A549 (cell line): ENCODE data around the gene KLHL2. TPM values are rescaled to one million over a fixed set of nuclear protein-coding genes. Genes with fewer than 3 reads are reported as not detected.
A peak's percentile ranks its signal among the peaks of the same experiment; 100 is the strongest.
"Not testable (repeated sequence)": the region's sequence is repeated elsewhere in the genome, so short reads cannot be mapped to it uniquely, and the experiment has no call there.

ENCODE experiments used
- ATAC-seq, 2 experiments: fragments of 200-7000 bp in 1 of 2; fragments of >200 bp in 1 of 2; cut with Nextera tagmentation in 1 of 2; cut with Tn5 transposase in 1 of 2; 3 replicates each; pipeline versions ENCODE4 v1.8.0 to v1.9.1; 2018 to 2020; ENCODE audit warnings: mild to moderate bottlenecking in 1 of 2, moderate library complexity in 1 of 2
- CTCF ChIA-PET: fragments of 300-600 bp; sonication (Branson Sonifier 250); formaldehyde crosslinking; extraction: SDS; loops from one replicate; lab custom pipeline; 2021; ENCODE audit warnings: antibody characterized with exemption, inconsistent platforms; lab: Yijun Ruan, JAX
- POLR2A ChIA-PET: fragments of 350-600 bp; formaldehyde crosslinking; extraction: SDS; loops from one replicate; lab custom pipeline; 2021; ENCODE audit warnings: antibody characterized with exemption, inconsistent platforms; lab: Yijun Ruan, JAX
- DNase-seq, 2 experiments: peaks; one replicate each; pipeline versions ENCODE4 v3.0.0 to v3.0.0-alpha.2; 2011 to 2016; ENCODE audit warnings: low read depth in 1 of 2, low spot score in 1 of 2
- FAIRE-seq: peaks from 2 replicates; lab custom pipeline; 2011; peaks lifted over from hg19 to GRCh38; lab: Jason Lieb, UNC
- H3K27ac ChIP-seq, 2 experiments: fragments of >200 bp; sonication (Bioruptor Twin); formaldehyde crosslinking; 3 replicates each; pipeline ENCODE4 v1.5.1; 2016 to 2017
- H3K4me1 ChIP-seq: fragments of >200 bp; sonication (Bioruptor Twin); formaldehyde crosslinking; 3 replicates; pipeline ENCODE4 v1.6.1; 2016
- H3K4me2 ChIP-seq: fragments of >200 bp; sonication (Bioruptor Twin); formaldehyde crosslinking; 3 replicates; pipeline ENCODE4 v1.6.1; 2016
- H3K4me3 ChIP-seq: fragments of >200 bp; sonication (Bioruptor Twin); formaldehyde crosslinking; 3 replicates; pipeline ENCODE4 v1.5.1; 2016
- H3K9me3 ChIP-seq: fragments of >200 bp; sonication (Bioruptor Twin); formaldehyde crosslinking; 3 replicates; pipeline ENCODE4 v1.6.1; 2016
- BHLHE40 ChIP-seq: IDR thresholded peaks from 2 replicates; pipeline ENCODE4 v1.6.1; 2012; ENCODE audit warnings: low read depth, low read length, inconsistent platforms
- CBX2 ChIP-seq: fragments of 200-600 bp; sonication (generic); IDR thresholded peaks from 2 replicates; pipeline ENCODE4 v1.6.1; 2016; ENCODE audit warnings: low read depth, mild to moderate bottlenecking, borderline replicate concordance
- CEBPB ChIP-seq, 2 experiments: fragments of >200 bp in 1 of 2; sonication (Bioruptor Twin) in 1 of 2; formaldehyde crosslinking in 1 of 2; IDR thresholded peaks; 2 replicates each; pipeline ENCODE4 v1.6.1; 2012 to 2016
- CHD2 ChIP-seq: fragments of 150-350 bp; IDR thresholded peaks from 2 replicates; pipeline ENCODE4 v1.6.1; 2014; ENCODE audit warnings: low read length; ENCODE audit not compliant: partially characterized antibody
- EHF ChIP-seq: fragments of 250-450 bp; sonication (Bioruptor Pico); IDR thresholded peaks from 2 replicates; pipeline ENCODE4 v1.5.0; 2020; ENCODE audit warnings: mild to moderate bottlenecking
- ESRRA ChIP-seq: fragments of 150-350 bp; IDR thresholded peaks from 2 replicates; pipeline ENCODE4 v1.6.1; 2014; ENCODE audit warnings: mild to moderate bottlenecking, low read length, borderline replicate concordance
- FOSL2 ChIP-seq, 2 experiments: fragments of 450-650 bp in 1 of 2; fragments of >200 bp in 1 of 2; sonication (Bioruptor Twin) in 1 of 2; formaldehyde crosslinking; IDR thresholded peaks; 2 replicates each; pipeline versions ENCODE4 v1.5.0 to v1.6.1; 2016 to 2020; ENCODE audit warnings: mild to moderate bottlenecking in 1 of 2, moderate library complexity in 1 of 2
- FOXS1 ChIP-seq: fragments of 250-450 bp; sonication (Bioruptor Pico); IDR thresholded peaks from 2 replicates; pipeline ENCODE4 v1.5.0; 2020; ENCODE audit warnings: mild to moderate bottlenecking, moderate library complexity
- GATA3 ChIP-seq: IDR thresholded peaks from 2 replicates; pipeline ENCODE4 v1.6.1; 2012; ENCODE audit warnings: borderline replicate concordance
- HEYL ChIP-seq: fragments of 250-450 bp; sonication (Bioruptor Pico); IDR thresholded peaks from 2 replicates; pipeline ENCODE4 v1.8.0; 2021; ENCODE audit warnings: mild to moderate bottlenecking, moderate library complexity
- HOXB5 ChIP-seq: fragments of 250-450 bp; sonication (Bioruptor Pico); IDR thresholded peaks from 2 replicates; pipeline ENCODE4 v1.5.0; 2020; ENCODE audit warnings: mild to moderate bottlenecking, moderate library complexity
- JUN ChIP-seq, 2 experiments: fragments of >200 bp; sonication (Bioruptor Twin); formaldehyde crosslinking; IDR thresholded peaks; 2 replicates in 1 of 2; 3 replicates in 1 of 2; pipeline ENCODE4 v1.6.1; 2016 to 2017
- JUNB ChIP-seq: fragments of >200 bp; sonication (Bioruptor Twin); formaldehyde crosslinking; IDR thresholded peaks from 2 replicates; pipeline ENCODE4 v1.6.1; 2016
- KDM1A ChIP-seq: fragments of 200-600 bp; sonication (generic); IDR thresholded peaks from 2 replicates; pipeline ENCODE4 v1.6.1; 2016; ENCODE audit warnings: low read depth, mild to moderate bottlenecking
- KDM5A ChIP-seq: fragments of 200-600 bp; sonication (generic); IDR thresholded peaks from 2 replicates; pipeline ENCODE4 v1.6.1; 2016; ENCODE audit warnings: antibody characterized with exemption, mild to moderate bottlenecking
- NFE2L2 ChIP-seq: fragments of 150-350 bp; conservative IDR thresholded peaks from 2 replicates; pipeline ENCODE4 v1.6.1; 2014; ENCODE audit warnings: low read length
- NPAS2 ChIP-seq: fragments of 250-450 bp; sonication (Bioruptor Pico); IDR thresholded peaks from 2 replicates; pipeline ENCODE4 v1.8.0; 2022; ENCODE audit warnings: mild to moderate bottlenecking, moderate library complexity, borderline replicate concordance
- POLR2A ChIP-seq: IDR thresholded peaks from 2 replicates; pipeline ENCODE4 v1.6.1; 2012; ENCODE audit warnings: mild to moderate bottlenecking, low read length
- RAD21 ChIP-seq, 2 experiments: fragments of >200 bp in 1 of 2; sonication (Bioruptor Twin) in 1 of 2; formaldehyde crosslinking in 1 of 2; IDR thresholded peaks in 1 of 2; conservative IDR thresholded peaks in 1 of 2; 2 replicates in 1 of 2; 3 replicates in 1 of 2; pipeline ENCODE4 v1.6.1; 2012 to 2018; ENCODE audit warnings: inconsistent platforms in 1 of 2
- RNF2 ChIP-seq: fragments of 200-600 bp; sonication (generic); IDR thresholded peaks from 2 replicates; pipeline ENCODE4 v1.6.1; 2016; ENCODE audit warnings: low read depth, mild to moderate bottlenecking, antibody characterized with exemption, moderate library complexity, borderline replicate concordance
- SMC3 ChIP-seq: fragments of >200 bp; sonication (Bioruptor Twin); formaldehyde crosslinking; IDR thresholded peaks from 3 replicates; pipeline ENCODE4 v1.6.1; 2018; ENCODE audit warnings: inconsistent platforms
- TFCP2L1 ChIP-seq: fragments of 250-450 bp; sonication (Bioruptor Pico); IDR thresholded peaks from 2 replicates; pipeline ENCODE4 v1.5.0; 2021; ENCODE audit warnings: mild to moderate bottlenecking
- ZC3H11A ChIP-seq: fragments of 450-650 bp; IDR thresholded peaks from 2 replicates; pipeline ENCODE4 v1.6.1; 2014; ENCODE audit warnings: antibody characterized with exemption, mild to moderate bottlenecking
- ZNF302 ChIP-seq: fragments of 250-450 bp; sonication (Bioruptor Pico); IDR thresholded peaks from 2 replicates; pipeline ENCODE4 v1.9.0; 2021; ENCODE audit warnings: inconsistent platforms, mild to moderate bottlenecking, moderate library complexity
- WGBS: methylation state at CpG from one replicate; pipeline ENCODE4 v1.1.6; 2017; ENCODE audit errors: missing lambda C conversion rate; 5-methylcytosine and 5-hydroxymethylcytosine counted together
- polyA plus RNA-seq, 4 experiments: library from polyadenylated mRNA; depleted of rRNA in 3 of 4; stranded (reverse); fragments of >200 nt; fragmentation: RNase III in 1 of 4; extraction: RNeasy Plus Mini Kit Qiagen cat#74134 plus additional on column Dnase treatment in 1 of 4; gene quantifications; 2 replicates in 3 of 4; 3 replicates in 1 of 4; pipeline ENCODE4 v1.2.3, GENCODE V29; 2011 to 2017
- TF ChIP-seq, protein P1 (sequence below): fragments of >200 bp; sonication (Bioruptor Twin); formaldehyde crosslinking; IDR thresholded peaks from 2 replicates; pipeline ENCODE4 v1.6.1; 2016
- TF ChIP-seq, protein P2 (sequence below): fragments of >200 bp; sonication (Bioruptor Twin); formaldehyde crosslinking; IDR thresholded peaks from 3 replicates; pipeline ENCODE4 v1.6.1; 2016
- TF ChIP-seq, protein P3 (sequence below): fragments of 150-350 bp; IDR thresholded peaks from 2 replicates; pipeline ENCODE4 v1.6.1; 2014; ENCODE audit warnings: low read depth, mild to moderate bottlenecking, low read length
- TF ChIP-seq, protein P4 (sequence below): fragments of >200 bp; sonication (Bioruptor Twin); formaldehyde crosslinking; IDR thresholded peaks from 3 replicates; pipeline ENCODE4 v1.5.1; 2016

The KLHL2 gene
- polyA plus RNA-seq, 2 of the 4 experiments (the other 2 are of a cell fraction) = 13.6 to 21.6 TPM

DNA sequence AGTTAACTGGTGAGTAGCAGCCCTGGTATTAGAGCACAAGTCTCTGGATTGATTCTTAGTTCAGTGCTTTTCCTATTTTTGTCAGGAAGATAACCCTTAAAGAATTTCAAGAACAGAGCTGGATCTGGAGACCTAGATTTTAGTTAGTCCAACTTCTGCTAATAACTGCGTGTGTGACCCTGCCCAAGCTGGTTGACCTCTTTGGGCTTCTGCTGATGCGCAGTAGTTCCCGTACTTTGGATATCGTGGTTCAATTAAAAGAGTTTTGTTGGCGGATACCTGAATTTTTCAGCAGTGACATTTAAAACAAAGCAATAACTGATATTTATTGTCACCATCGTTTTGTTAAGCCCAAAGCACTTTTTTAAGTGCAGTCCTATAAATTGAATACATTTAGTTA lies 129.4 kb downstream of the KLHL2 start:
- Histone ChIP-seq H3K27ac (no peak overlapping the region), H3K4me2 (no peak overlapping the region), H3K4me3 (no peak overlapping the region)
- ATAC-seq = no peak
- POLR2A ChIA-PET = no interaction called here
- TF ChIP-seq, protein P1, sequence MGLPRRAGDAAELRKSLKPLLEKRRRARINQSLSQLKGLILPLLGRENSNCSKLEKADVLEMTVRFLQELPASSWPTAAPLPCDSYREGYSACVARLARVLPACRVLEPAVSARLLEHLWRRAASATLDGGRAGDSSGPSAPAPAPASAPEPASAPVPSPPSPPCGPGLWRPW = no peak
- TF ChIP-seq ESRRA = no peak
- TF ChIP-seq JUNB = no peak
- no peak for TF ChIP-seq JUN (IDR thresholded peaks at IDR 0.05)
- no peak for TF ChIP-seq RNF2
- TF ChIP-seq HEYL (CRISPR knock-in tag) = no peak
- TF ChIP-seq KDM5A = no peak
- no peak for TF ChIP-seq CEBPB (IDR thresholded peaks at IDR 0.05)
- TF ChIP-seq CBX2 = no peak
- TF ChIP-seq, all 56 proteins: peak for 0
- Histone ChIP-seq H3K9me3 (no peaks in the 10 kb centered on the region), H3K4me1 (no peaks in the 10 kb centered on the region)
- no peak for DNase-seq
- CTCF ChIA-PET = interaction anchor here (0.7 kb wide), 1 partner anchor 19 kb away, joined by 3 read pairs; no protein-coding TSS in a partner anchor
- no peak for FAIRE-seq
- 90% methylated on average over 6 of the region's 6 CpGs for WGBS

DNA sequence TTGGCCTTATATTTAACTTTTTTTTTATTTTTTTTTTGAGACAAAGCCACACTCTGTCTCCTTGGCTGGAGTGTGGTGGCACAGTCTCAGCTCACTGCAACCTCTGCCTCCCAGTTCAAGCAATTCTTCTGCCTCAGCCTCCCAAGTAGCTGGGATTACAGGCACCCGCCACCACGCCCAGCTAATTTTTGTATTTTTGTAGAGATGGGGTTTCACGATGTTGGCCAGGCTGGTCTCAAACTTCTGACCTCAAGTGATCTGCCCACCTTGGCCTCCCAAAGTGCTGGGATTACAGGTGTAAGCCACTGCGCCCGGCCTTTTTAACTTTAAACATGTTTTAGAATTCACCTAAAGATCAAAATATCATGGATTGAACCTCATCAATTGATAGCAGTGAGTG lies 135.0 kb downstream of the KLHL2 start:
- FAIRE-seq, H3K4me1 ChIP-seq, H3K27ac ChIP-seq, ATAC-seq, H3K4me2 ChIP-seq, H3K4me3 ChIP-seq, H3K9me3 ChIP-seq, DNase-seq: not testable (repeated sequence)
- CTCF ChIA-PET = interaction anchor here (0.6 to 10.6 kb wide), 5 partner anchors 13 to 211 kb away, joined by 3 to 84 read pairs (median 3); no protein-coding TSS in a partner anchor
- WGBS = 100% methylated on average over 4 of the region's 5 CpGs
- POLR2A ChIA-PET = interaction anchor here (0.9 kb wide), 1 partner anchor 10 kb away, joined by 7 read pairs; no protein-coding TSS in a partner anchor

DNA sequence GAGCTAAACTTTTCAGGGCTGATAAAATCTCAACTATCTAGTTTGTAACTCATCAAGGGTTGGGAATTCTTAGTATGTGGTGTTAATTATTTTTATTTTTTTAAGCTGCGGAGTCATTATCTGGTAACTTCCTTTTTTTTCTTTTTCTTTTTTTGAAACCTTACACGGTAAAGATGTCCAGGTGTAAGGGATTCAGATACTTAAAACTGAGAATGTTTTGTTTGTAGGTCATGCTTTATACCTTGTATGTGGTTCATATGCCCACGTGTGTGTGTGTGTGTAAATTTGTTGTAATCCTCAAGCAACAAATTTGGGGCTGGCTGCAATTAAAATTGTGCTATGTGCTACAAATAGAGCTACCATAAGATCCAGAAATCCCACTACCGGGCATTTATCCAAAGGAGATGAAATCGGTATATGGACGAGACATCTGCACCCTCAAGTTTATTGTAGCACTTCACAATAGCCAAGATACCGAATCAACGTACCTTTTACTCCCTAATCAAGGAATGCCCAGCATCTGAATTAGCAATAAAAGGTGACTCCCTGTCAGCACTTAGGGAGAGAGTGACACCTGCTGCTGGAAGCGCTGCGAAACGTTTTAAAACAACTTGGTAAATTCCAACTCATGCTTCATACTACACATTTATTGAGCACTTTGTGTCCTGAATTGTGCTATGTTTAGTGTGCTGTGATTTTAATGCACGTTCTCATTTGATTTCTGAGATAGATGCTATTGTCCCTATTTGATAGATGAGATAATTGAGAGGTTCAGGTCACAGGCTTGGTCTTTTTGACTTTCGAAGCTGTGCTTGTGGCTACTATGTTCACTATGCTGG lies 136.2 kb downstream of the KLHL2 start:
- WGBS = 79% methylated on average over 13 of the region's 13 CpGs
- H3K4me3 ChIP-seq = no peak overlapping the region
- TF ChIP-seq ZNF302 (CRISPR knock-in tag) (no peak), TFCP2L1 (CRISPR knock-in tag) (no peak), BHLHE40 (no peak), NFE2L2 (no peak), FOXS1 (CRISPR knock-in tag) (no peak), SMC3 (peak; percentile 53), KDM1A (no peak), ZC3H11A (no peak), NPAS2 (CRISPR knock-in tag) (no peak), RAD21 (conservative IDR thresholded peaks at IDR 0.05 in 1 of 2, IDR thresholded peaks at IDR 0.05 in 1 of 2) (peak; percentile 53 to 55; a peak in 4 of 5 replicates), KDM5A (no peak), GATA3 (no peak), FOSL2 (IDR thresholded peaks at IDR 0.05) (no peak), FOSL2 (CRISPR knock-in tag; IDR thresholded peaks at IDR 0.05) (no peak), HOXB5 (CRISPR knock-in tag) (no peak), ESRRA (no peak), CHD2 (no peak), POLR2A (no peak), EHF (CRISPR knock-in tag) (no peak), JUN (IDR thresholded peaks at IDR 0.05) (no peak), HEYL (CRISPR knock-in tag) (no peak)
- TF ChIP-seq, protein P2, sequence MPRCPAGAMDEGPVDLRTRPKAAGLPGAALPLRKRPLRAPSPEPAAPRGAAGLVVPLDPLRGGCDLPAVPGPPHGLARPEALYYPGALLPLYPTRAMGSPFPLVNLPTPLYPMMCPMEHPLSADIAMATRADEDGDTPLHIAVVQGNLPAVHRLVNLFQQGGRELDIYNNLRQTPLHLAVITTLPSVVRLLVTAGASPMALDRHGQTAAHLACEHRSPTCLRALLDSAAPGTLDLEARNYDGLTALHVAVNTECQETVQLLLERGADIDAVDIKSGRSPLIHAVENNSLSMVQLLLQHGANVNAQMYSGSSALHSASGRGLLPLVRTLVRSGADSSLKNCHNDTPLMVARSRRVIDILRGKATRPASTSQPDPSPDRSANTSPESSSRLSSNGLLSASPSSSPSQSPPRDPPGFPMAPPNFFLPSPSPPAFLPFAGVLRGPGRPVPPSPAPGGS = no peak
- TF ChIP-seq, protein P3, sequence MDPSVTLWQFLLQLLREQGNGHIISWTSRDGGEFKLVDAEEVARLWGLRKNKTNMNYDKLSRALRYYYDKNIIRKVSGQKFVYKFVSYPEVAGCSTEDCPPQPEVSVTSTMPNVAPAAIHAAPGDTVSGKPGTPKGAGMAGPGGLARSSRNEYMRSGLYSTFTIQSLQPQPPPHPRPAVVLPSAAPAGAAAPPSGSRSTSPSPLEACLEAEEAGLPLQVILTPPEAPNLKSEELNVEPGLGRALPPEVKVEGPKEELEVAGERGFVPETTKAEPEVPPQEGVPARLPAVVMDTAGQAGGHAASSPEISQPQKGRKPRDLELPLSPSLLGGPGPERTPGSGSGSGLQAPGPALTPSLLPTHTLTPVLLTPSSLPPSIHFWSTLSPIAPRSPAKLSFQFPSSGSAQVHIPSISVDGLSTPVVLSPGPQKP = no peak
- TF ChIP-seq, protein P4, sequence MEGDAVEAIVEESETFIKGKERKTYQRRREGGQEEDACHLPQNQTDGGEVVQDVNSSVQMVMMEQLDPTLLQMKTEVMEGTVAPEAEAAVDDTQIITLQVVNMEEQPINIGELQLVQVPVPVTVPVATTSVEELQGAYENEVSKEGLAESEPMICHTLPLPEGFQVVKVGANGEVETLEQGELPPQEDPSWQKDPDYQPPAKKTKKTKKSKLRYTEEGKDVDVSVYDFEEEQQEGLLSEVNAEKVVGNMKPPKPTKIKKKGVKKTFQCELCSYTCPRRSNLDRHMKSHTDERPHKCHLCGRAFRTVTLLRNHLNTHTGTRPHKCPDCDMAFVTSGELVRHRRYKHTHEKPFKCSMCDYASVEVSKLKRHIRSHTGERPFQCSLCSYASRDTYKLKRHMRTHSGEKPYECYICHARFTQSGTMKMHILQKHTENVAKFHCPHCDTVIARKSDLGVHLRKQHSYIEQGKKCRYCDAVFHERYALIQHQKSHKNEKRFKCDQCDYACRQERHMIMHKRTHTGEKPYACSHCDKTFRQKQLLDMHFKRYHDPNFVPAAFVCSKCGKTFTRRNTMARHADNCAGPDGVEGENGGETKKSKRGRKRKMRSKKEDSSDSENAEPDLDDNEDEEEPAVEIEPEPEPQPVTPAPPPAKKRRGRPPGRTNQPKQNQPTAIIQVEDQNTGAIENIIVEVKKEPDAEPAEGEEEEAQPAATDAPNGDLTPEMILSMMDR = peak; percentile 39
- DNase-seq (peak in 1 of 2 experiments; percentile 24), ATAC-seq (0 out of 6 replicates have a peak, but pooled peaks of 1 of the 2 experiments have one; percentile 38), FAIRE-seq (no peak)
- CTCF ChIA-PET = interaction anchor here (0.8 to 10.6 kb wide), 8 partner anchors 9 to 231 kb away, joined by 3 to 84 read pairs (median 4); partner anchors contain the start of gene TMEM192
- POLR2A ChIA-PET = no interaction called here
- no peaks in the 10 kb centered on the region for H3K4me1 ChIP-seq
- H3K9me3 ChIP-seq = no peaks in the 10 kb centered on the region
- no peak overlapping the region for H3K4me2 ChIP-seq
- no peak overlapping the region for H3K27ac ChIP-seq
